ENCODE measurements around the gene CLPTM1. TPM values are rescaled to one million over a fixed set of nuclear protein-coding genes. Genes with fewer than 3 reads are reported as not detected.

CLPTM1 gene
- total RNA-seq, 1 donor from 2014 or later = 91.4 TPM

- Mint-ChIP-seq H3K36me3 (ENCODE audit: low read depth) (peaks cover 13% of the 10 kb centered on the region), H3K27ac (ENCODE audit: unreplicated experiment) (no peak overlapping the region), H3K4me3 (ENCODE audit: unreplicated experiment) (peak overlapping the region; percentile 95), H3K27me3 (ENCODE audit: low read depth) (no peaks in the 10 kb centered on the region), H3K4me1 (ENCODE audit: low read depth) (peaks cover 30% of the 10 kb centered on the region), H3K9me3 (ENCODE audit: low read depth) (no peaks in the 10 kb centered on the region)
- DNase-seq (ENCODE audit: low spot score) = no peak
- TF ChIP-seq CTCF (IDR thresholded peaks at IDR 0.05) = no peak
These were observed 85.0 kb downstream of the CLPTM1 start for GRCh38 chr19:45040059-45040771.

- no peaks in the 10 kb centered on the region for H3K9me3 Mint-ChIP-seq (ENCODE audit: low read depth)
- no peak overlapping the region for H3K4me3 Mint-ChIP-seq (ENCODE audit: unreplicated experiment)
- DNase-seq (ENCODE audit: low spot score) = no peak
- TF ChIP-seq CTCF (IDR thresholded peaks at IDR 0.05) = no peak
- H3K27ac Mint-ChIP-seq (ENCODE audit: unreplicated experiment) = no peak overlapping the region
- peaks cover 14% of the 10 kb centered on the region for H3K36me3 Mint-ChIP-seq (ENCODE audit: low read depth)
- H3K4me1 Mint-ChIP-seq (ENCODE audit: low read depth) = peaks cover 30% of the 10 kb centered on the region
- no peaks in the 10 kb centered on the region for H3K27me3 Mint-ChIP-seq (ENCODE audit: low read depth)
These were observed 85.9 kb downstream of the CLPTM1 start for GRCh38 chr19:45041125-45041524.

Other genes with a start within 250 kb of the CLPTM1 start
- 9.2 to 14.9 TPM (median 11.8 TPM) in 3 replicates for gene BCL3, start 206.7 kb upstream of the CLPTM1 start, total RNA-seq
- not detected in 3 replicates for gene CBLC, start 177.5 kb upstream of the CLPTM1 start, total RNA-seq
- 4.3 to 15.1 TPM (median 14.0 TPM) in 3 replicates for gene BCAM, start 146.3 kb upstream of the CLPTM1 start, total RNA-seq
- 88.9 to 120 TPM (median 116 TPM) in 3 replicates for gene NECTIN2, start 109.1 kb upstream of the CLPTM1 start, total RNA-seq
- 39.0 to 46.1 TPM (median 40.9 TPM) in 3 replicates for gene TOMM40, start 64.1 kb upstream of the CLPTM1 start, total RNA-seq
- gene APOE, start 49.6 kb upstream of the CLPTM1 start, total RNA-seq = 47.1 to 178 TPM (median 170 TPM) in 3 replicates
- gene APOC1, start 40.8 kb upstream of the CLPTM1 start, total RNA-seq = 2.2 to 6.9 TPM in 2 of 3 replicates, not detected in the other
- not detected in 3 replicates for gene APOC4, start 13.1 kb upstream of the CLPTM1 start, total RNA-seq
- gene APOC2, start 9.3 kb upstream of the CLPTM1 start, total RNA-seq = not detected in 3 replicates
- 7.4 to 11.0 TPM (median 9.8 TPM) in 3 replicates for gene RELB, start 46.1 kb downstream of the CLPTM1 start, total RNA-seq
- 43.4 to 63.6 TPM (median 49.1 TPM) in 3 replicates for gene CLASRP, start 83.7 kb downstream of the CLPTM1 start, total RNA-seq
- 0.12 to 0.58 TPM (median 0.49 TPM) in 3 replicates for gene ZNF296, start 121.1 kb downstream of the CLPTM1 start, total RNA-seq
- gene GEMIN7, start 123.9 kb downstream of the CLPTM1 start, total RNA-seq = 14.7 to 21.7 TPM (median 17.8 TPM) in 3 replicates
- 23.9 to 30.2 TPM (median 24.0 TPM) in 3 replicates for gene PPP1R37, start 137.8 kb downstream of the CLPTM1 start, total RNA-seq
- gene NKPD1, start 205.6 kb downstream of the CLPTM1 start, total RNA-seq = 0.10 to 0.13 TPM in 2 of 3 replicates, not detected in the other
- 12.7 to 15.9 TPM (median 13.7 TPM) in 3 replicates for gene TRAPPC6A, start 222.9 kb downstream of the CLPTM1 start, total RNA-seq
- gene BLOC1S3, start 223.4 kb downstream of the CLPTM1 start, total RNA-seq = 15.1 to 21.0 TPM (median 17.6 TPM) in 3 replicates

Measured in chondrocyte (in vitro differentiated cells).